HEK293 (cell line): ENCODE results near the gene RAB1B.

Source experiments
- CTCF ChIA-PET: fragments of 350-600 bp; formaldehyde crosslinking; extraction: SDS; loops from one replicate; lab custom pipeline; 2021; ENCODE audit warnings: antibody characterized with exemption; lab: Yijun Ruan, JAX
- POLR2A ChIA-PET: fragments of 300-600 bp; formaldehyde crosslinking; extraction: SDS; loops from one replicate; lab custom pipeline; 2020; ENCODE audit warnings: antibody characterized with exemption, inconsistent platforms; lab: Yijun Ruan, JAX
- H3K27ac ChIP-seq: fragments of 200-500 bp; sonication (Bioruptor generic); 2 replicates; pipeline ENCODE4 v1.5.1; 2014; ENCODE audit warnings: low read depth, low read length, control low read depth, inconsistent platforms; ENCODE audit errors: extremely low read depth
- H3K36me3 ChIP-seq, 2 experiments: fragments of 200-500 bp in 1 of 2; sonication (Bioruptor generic) in 1 of 2; 1 replicate in 1 of 2; 2 replicates in 1 of 2; pipeline ENCODE4 v1.5.1; 2014 to 2017; ENCODE audit warnings: inconsistent platforms in 2 of 2, low read length in 2 of 2; ENCODE audit not compliant: control insufficient read depth in 2 of 2, insufficient read depth in 1 of 2
- H3K4me1 ChIP-seq: fragments of 200-500 bp; sonication (Bioruptor generic); 2 replicates; pipeline ENCODE4 v1.5.1; 2014; ENCODE audit warnings: mild to moderate bottlenecking, low read length, inconsistent platforms; ENCODE audit not compliant: control insufficient read depth, insufficient read depth
- H3K4me3 ChIP-seq: 2 replicates; pipeline ENCODE4 v1.5.1; 2011; ENCODE audit warnings: low read depth, mild to moderate bottlenecking, control low read depth, low read length, moderate library complexity
- H3K9me3 ChIP-seq: fragments of 200-500 bp; sonication (Bioruptor generic); 2 replicates; pipeline ENCODE4 v1.5.1; 2014; ENCODE audit warnings: low read depth, low read length, inconsistent platforms; ENCODE audit not compliant: control insufficient read depth, insufficient read depth
- GLI4 ChIP-seq: fragments of 450-650 bp; formaldehyde crosslinking; IDR thresholded peaks from 2 replicates; pipeline ENCODE4 v1.5.1; 2016; ENCODE audit warnings: missing biosample characterization, missing genetic modification characterization
- GLIS1 ChIP-seq: fragments of 450-650 bp; formaldehyde crosslinking; IDR thresholded peaks from 2 replicates; pipeline ENCODE4 v1.5.1; 2016; ENCODE audit warnings: missing biosample characterization, missing genetic modification characterization
- HIC1 ChIP-seq: fragments of 450-650 bp; formaldehyde crosslinking; IDR thresholded peaks from 2 replicates; pipeline ENCODE4 v1.5.1; 2016; ENCODE audit warnings: missing biosample characterization, missing genetic modification characterization
- HOXC10 ChIP-seq: sonication (generic); formaldehyde crosslinking; IDR thresholded peaks from 2 replicates; pipeline ENCODE4 v1.8.1; 2023; ENCODE audit warnings: mild to moderate bottlenecking, missing genetic modification reagents
- IKZF3 ChIP-seq: fragments of 450-650 bp; IDR thresholded peaks from 2 replicates; pipeline ENCODE4 v1.5.0; 2018; ENCODE audit warnings: missing biosample characterization, mild to moderate bottlenecking, missing genetic modification characterization, moderate library complexity
- KLF17 ChIP-seq: fragments of 450-650 bp; formaldehyde crosslinking; IDR thresholded peaks from 2 replicates; pipeline ENCODE4 v1.5.1; 2016; ENCODE audit warnings: missing biosample characterization, missing genetic modification characterization
- KLF7 ChIP-seq: fragments of 450-650 bp; formaldehyde crosslinking; IDR thresholded peaks from 2 replicates; pipeline ENCODE4 v1.5.1; 2016; ENCODE audit warnings: missing biosample characterization, missing genetic modification characterization, borderline replicate concordance
- MZF1 ChIP-seq: fragments of 450-650 bp; formaldehyde crosslinking; IDR thresholded peaks from 2 replicates; pipeline ENCODE4 v1.5.1; 2017; ENCODE audit warnings: missing biosample characterization, missing genetic modification characterization, borderline replicate concordance
- OVOL3 ChIP-seq: fragments of 450-650 bp; formaldehyde crosslinking; IDR thresholded peaks from 2 replicates; pipeline ENCODE4 v1.5.1; 2016; ENCODE audit warnings: missing biosample characterization, missing genetic modification characterization
- PRDM1 ChIP-seq: fragments of 450-650 bp; formaldehyde crosslinking; IDR thresholded peaks from 2 replicates; pipeline ENCODE4; 2016; ENCODE audit warnings: missing biosample characterization, missing genetic modification characterization
- SP2 ChIP-seq: fragments of 450-650 bp; formaldehyde crosslinking; IDR thresholded peaks from 2 replicates; pipeline ENCODE4 v1.5.1; 2016; ENCODE audit warnings: missing biosample characterization, missing genetic modification characterization
- ZBTB1 ChIP-seq: fragments of 450-650 bp; formaldehyde crosslinking; IDR thresholded peaks from 2 replicates; pipeline ENCODE4 v1.5.1; 2016; ENCODE audit warnings: missing biosample characterization, missing genetic modification characterization
- ZBTB17 ChIP-seq: fragments of 450-650 bp; formaldehyde crosslinking; IDR thresholded peaks from 2 replicates; pipeline ENCODE4 v1.5.1; 2016; ENCODE audit warnings: missing biosample characterization, missing genetic modification characterization
- ZBTB21 ChIP-seq: fragments of 450-650 bp; formaldehyde crosslinking; IDR thresholded peaks from 2 replicates; pipeline ENCODE4 v1.5.1; 2017; ENCODE audit warnings: missing biosample characterization, missing genetic modification characterization
- ZNF121 ChIP-seq: fragments of 450-650 bp; formaldehyde crosslinking; IDR thresholded peaks from 2 replicates; pipeline ENCODE4 v1.5.1; 2016; ENCODE audit warnings: missing biosample characterization, missing genetic modification characterization
- ZNF202 ChIP-seq: fragments of 450-650 bp; formaldehyde crosslinking; IDR thresholded peaks from 2 replicates; pipeline ENCODE4 v1.5.1; 2016; ENCODE audit warnings: missing biosample characterization, missing genetic modification characterization, borderline replicate concordance
- ZNF239 ChIP-seq: fragments of 450-650 bp; formaldehyde crosslinking; IDR thresholded peaks from 2 replicates; pipeline ENCODE4 v1.5.1; 2016; ENCODE audit warnings: missing biosample characterization, missing genetic modification characterization
- ZNF266 ChIP-seq: fragments of 450-650 bp; formaldehyde crosslinking; IDR thresholded peaks from 2 replicates; pipeline ENCODE4 v1.5.1; 2016; ENCODE audit warnings: missing biosample characterization, missing genetic modification characterization, low read depth
- ZNF354C ChIP-seq: fragments of 450-650 bp; formaldehyde crosslinking; IDR thresholded peaks from 2 replicates; pipeline ENCODE4 v1.5.1; 2016; ENCODE audit warnings: missing biosample characterization, missing genetic modification characterization, low read depth, borderline replicate concordance
- ZNF404 ChIP-seq: fragments of 450-650 bp; formaldehyde crosslinking; IDR thresholded peaks from 2 replicates; pipeline ENCODE4 v1.5.1; 2017; ENCODE audit warnings: missing biosample characterization, missing genetic modification characterization
- ZNF449 ChIP-seq: fragments of 450-650 bp; formaldehyde crosslinking; IDR thresholded peaks from 2 replicates; pipeline ENCODE4 v1.5.1; 2017; ENCODE audit warnings: missing biosample characterization, mild to moderate bottlenecking, missing genetic modification characterization, moderate library complexity
- ZNF510 ChIP-seq: fragments of 450-650 bp; formaldehyde crosslinking; IDR thresholded peaks from 2 replicates; pipeline ENCODE4 v1.5.1; 2018; ENCODE audit warnings: mild to moderate bottlenecking, missing genetic modification characterization, missing biosample characterization; ENCODE audit not compliant: insufficient replicate concordance
- ZNF548 ChIP-seq: fragments of 450-650 bp; formaldehyde crosslinking; IDR thresholded peaks from 2 replicates; pipeline ENCODE4 v1.5.1; 2016; ENCODE audit warnings: missing biosample characterization, missing genetic modification characterization
- ZNF555 ChIP-seq: fragments of 450-650 bp; formaldehyde crosslinking; conservative IDR thresholded peaks from 2 replicates; pipeline ENCODE4 v1.5.1; 2017; ENCODE audit warnings: missing biosample characterization, mild to moderate bottlenecking, missing genetic modification characterization, inconsistent platforms
- ZNF600 ChIP-seq: fragments of 450-650 bp; formaldehyde crosslinking; IDR thresholded peaks from 2 replicates; pipeline ENCODE4 v1.5.1; 2016; ENCODE audit warnings: missing biosample characterization, missing genetic modification characterization
- ZNF610 ChIP-seq: fragments of 450-650 bp; formaldehyde crosslinking; IDR thresholded peaks from 2 replicates; pipeline ENCODE4 v1.5.1; 2016; ENCODE audit warnings: missing biosample characterization, missing genetic modification characterization, borderline replicate concordance
- ZNF639 ChIP-seq: fragments of 450-650 bp; formaldehyde crosslinking; IDR thresholded peaks from 2 replicates; pipeline ENCODE4 v1.5.1; 2016; ENCODE audit warnings: missing biosample characterization, missing genetic modification characterization
- ZNF645 ChIP-seq: fragments of 450-650 bp; formaldehyde crosslinking; IDR thresholded peaks from 2 replicates; pipeline ENCODE4; 2016; ENCODE audit warnings: missing biosample characterization, missing genetic modification characterization
- ZNF701 ChIP-seq: fragments of 450-650 bp; formaldehyde crosslinking; IDR thresholded peaks from 2 replicates; pipeline ENCODE4 v1.5.1; 2016; ENCODE audit warnings: missing biosample characterization, missing genetic modification characterization
- ZNF768 ChIP-seq: fragments of 450-650 bp; formaldehyde crosslinking; IDR thresholded peaks from 2 replicates; pipeline ENCODE4 v1.5.1; 2018; ENCODE audit warnings: missing biosample characterization, mild to moderate bottlenecking, missing genetic modification characterization
- ZSCAN30 ChIP-seq: fragments of 450-650 bp; IDR thresholded peaks from 2 replicates; pipeline ENCODE4 v1.5.1; 2018; ENCODE audit warnings: missing biosample characterization, mild to moderate bottlenecking, missing genetic modification characterization, moderate library complexity

Gene RAB1B

GRCh38 chr11:66222358-66223149 is 45.9 kb upstream of the RAB1B start:
- no peaks in the 10 kb centered on the region for H3K4me1 ChIP-seq
- ChIA-PET POLR2A (interaction anchor here (0.6 to 1.8 kb wide), 5 partner anchors 41 to 233 kb away, joined by 3 to 6 read pairs (median 5); partner anchors contain the start of gene YIF1A), CTCF (interaction anchor here (0.6 to 2.2 kb wide), 44 partner anchors 9 to 1967 kb away, joined by 3 to 15 read pairs (median 4); partner anchors contain the start of genes RAB1B and YIF1A)
- no peak overlapping the region for H3K4me3 ChIP-seq
- H3K36me3 ChIP-seq, result peaks cover 0 to 51% of the 10 kb centered on the region in 2 experiments; a peak in 1 of 3 replicates
- no peak overlapping the region for H3K27ac ChIP-seq
- H3K9me3 ChIP-seq, result no peaks in the 10 kb centered on the region
- TF ChIP-seq ZBTB1 (no peak), SP2 (tag by site-specific recombination) (no peak), KLF7 (no peak), ZNF266 (tag by site-specific recombination) (no peak), ZNF449 (tag by site-specific recombination) (peak; percentile 69; the same call in 1 of the 2 replicates), ZNF404 (tag by site-specific recombination) (no peak), ZNF701 (tag by site-specific recombination) (no peak), ZNF202 (tag by site-specific recombination) (no peak), ZNF555 (no peak), ZNF354C (tag by site-specific recombination) (no peak), ZSCAN30 (tag by site-specific recombination) (no peak), PRDM1 (tag by site-specific recombination) (0 out of 2 replicates have a peak, but pooled peaks have one; percentile 25), ZNF610 (tag by site-specific recombination) (no peak), ZBTB21 (tag by site-specific recombination) (0 out of 2 replicates have a peak, but pooled peaks have one; percentile 32), OVOL3 (no peak), MZF1 (no peak), ZNF121 (tag by site-specific recombination) (no peak), IKZF3 (tag by site-specific recombination) (0 out of 2 replicates have a peak, but pooled peaks have one; percentile 43), HOXC10 (CRISPR knock-in tag) (no peak), ZBTB17 (tag by site-specific recombination) (0 out of 2 replicates have a peak, but pooled peaks have one; percentile 20), ZNF510 (tag by site-specific recombination) (no peak), ZNF548 (tag by site-specific recombination) (no peak), GLIS1 (tag by site-specific recombination) (0 out of 2 replicates have a peak, but pooled peaks have one; percentile 13), ZNF239 (tag by site-specific recombination) (no peak), ZNF639 (tag by site-specific recombination) (no peak), GLI4 (no peak), KLF17 (tag by site-specific recombination) (peak; percentile 71; the same call in 1 of the 2 replicates), ZNF600 (peak; percentile 44; the same call in 1 of the 2 replicates), ZNF768 (tag by site-specific recombination) (no peak), HIC1 (tag by site-specific recombination) (no peak), ZNF645 (tag by site-specific recombination) (no peak)
